HG03108 (cell line): Measurements from ENCODE around the gene SKP2.
A peak's percentile ranks its signal among the peaks of the same experiment; 100 is the strongest.
"Not testable (repeated sequence)": the region's sequence is repeated elsewhere in the genome, so short reads cannot be mapped to it uniquely, and the experiment has no call there.

ENCODE experiments used
- ATAC-seq: cut with Tn5 transposase; IDR thresholded peaks from one replicate; pipeline ENCODE4 v1.9.1; 2021; ENCODE audit warnings: moderate library complexity; ENCODE audit not compliant: unreplicated experiment

The SKP2 gene

GRCh38 chr5:36156121-36156601, 4.2 kb downstream of the SKP2 start:
- ATAC-seq, result no peak

- ATAC-seq, result no peak
These were observed 4.7 kb downstream of the SKP2 start for GRCh38 chr5:36156619-36157018.

GRCh38 chr5:36158144-36158543, 6.2 kb downstream of the SKP2 start:
- ATAC-seq, result no peak

- ATAC-seq, result no peak
These were observed 8.7 kb downstream of the SKP2 start for GRCh38 chr5:36160617-36161016.

GRCh38 chr5:36161361-36161760, 9.4 kb downstream of the SKP2 start:
- no peak for ATAC-seq

- ATAC-seq, result no peak
These were observed 11.0 kb downstream of the SKP2 start for GRCh38 chr5:36162810-36163486.

GRCh38 chr5:36164461-36164860, 12.6 kb downstream of the SKP2 start:
- ATAC-seq, result no peak

GRCh38 chr5:36168737-36169136, 16.8 kb downstream of the SKP2 start:
- no peak for ATAC-seq

- ATAC-seq, result no peak
These were observed 19.0 kb downstream of the SKP2 start for GRCh38 chr5:36170832-36171424.

GRCh38 chr5:36172599-36172998, 20.7 kb downstream of the SKP2 start:
- ATAC-seq, result no peak

GRCh38 chr5:36173426-36173825, 21.5 kb downstream of the SKP2 start:
- ATAC-seq, result no peak

GRCh38 chr5:36174119-36174518, 22.2 kb downstream of the SKP2 start:
- ATAC-seq, result no peak

GRCh38 chr5:36175043-36175442, 23.1 kb downstream of the SKP2 start:
- no peak for ATAC-seq

GRCh38 chr5:36177154-36177553, 25.2 kb downstream of the SKP2 start:
- ATAC-seq, result peak; percentile 93

- ATAC-seq, result peak; percentile 34
These were observed 26.0 kb downstream of the SKP2 start for GRCh38 chr5:36177715-36178523.

- no peak for ATAC-seq
These were observed 26.6 kb downstream of the SKP2 start for GRCh38 chr5:36178524-36178890.

- ATAC-seq, result no peak
These were observed 28.0 kb downstream of the SKP2 start for GRCh38 chr5:36179950-36180349.

GRCh38 chr5:36180556-36181350, 28.8 kb downstream of the SKP2 start:
- no peak for ATAC-seq

GRCh38 chr5:36181774-36182173, 29.9 kb downstream of the SKP2 start:
- no peak for ATAC-seq

- ATAC-seq, result not testable (repeated sequence)
These were observed 32.5 kb downstream of the SKP2 start for GRCh38 chr5:36184408-36184807.

- ATAC-seq, result no peak
These were observed 41.8 kb downstream of the SKP2 start for GRCh38 chr5:36193746-36194145.
